Measurements from ENCODE around the gene HNRNPUL1. TPM values are rescaled to one million over a fixed set of nuclear protein-coding genes. Genes with fewer than 3 reads are reported as not detected.

The HNRNPUL1 gene
- total RNA-seq, 2 experiments from 2014 or later: 367 to 388 TPM

DNA sequence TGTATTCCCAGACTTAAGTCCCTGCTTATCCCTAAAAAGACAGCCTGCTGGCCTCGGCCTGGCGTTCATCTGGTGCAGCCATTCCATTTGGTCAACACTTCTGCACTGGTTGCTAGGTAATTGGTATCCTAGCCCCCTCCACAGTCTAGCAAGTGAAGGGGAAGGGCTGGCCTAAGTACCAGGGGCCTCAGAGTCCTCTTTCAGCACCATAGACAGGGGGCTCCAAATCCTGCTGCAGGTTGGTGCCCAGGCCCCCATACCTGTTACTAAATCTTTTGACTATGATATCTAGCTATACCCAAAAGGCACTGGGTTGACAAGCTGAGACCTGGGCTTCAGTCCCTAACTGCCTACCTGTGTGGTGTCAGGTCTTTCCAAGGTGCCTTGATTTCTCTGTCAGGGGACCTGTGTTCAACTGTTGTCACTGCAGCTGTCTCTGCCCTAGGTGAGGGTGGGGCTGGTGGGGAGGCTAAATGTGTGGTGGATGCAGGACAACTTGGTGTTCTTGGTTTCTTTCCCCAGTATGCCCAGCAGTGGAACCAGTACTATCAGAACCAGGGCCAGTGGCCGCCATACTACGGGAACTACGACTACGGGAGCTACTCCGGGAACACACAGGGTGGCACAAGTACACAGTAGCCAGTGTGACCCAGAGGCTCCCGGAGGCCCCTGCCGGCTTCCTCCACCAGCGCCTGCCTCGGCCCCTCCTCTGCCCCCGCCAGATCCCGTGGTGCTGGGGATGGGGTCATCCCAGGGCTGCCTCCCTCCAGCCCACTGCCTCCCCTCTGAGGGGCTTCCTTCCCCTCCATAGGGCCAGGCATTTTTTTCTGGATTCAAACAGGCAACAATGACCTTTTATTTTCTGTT is 42.0 kb downstream of the HNRNPUL1 start:
- intact Hi-C loops (cut with DNase I, micrococcal nuclease): loop anchor here (5.0 to 10.0 kb wide), 4 partner anchors 46 to 644 kb away; partner anchors contain the start of gene TGFB1 (in 1 of the 2)
- Mint-ChIP-seq H3K27ac (peak overlapping the region; percentile 97), H3K9me3 (no peaks in the 10 kb centered on the region), H3K36me3 (ENCODE audit: low read depth) (peaks cover 87% of the 10 kb centered on the region), H3K4me1 (ENCODE audit: low read depth) (peaks cover 95% of the 10 kb centered on the region), H3K27me3 (no peaks in the 10 kb centered on the region), H3K4me3 (peak overlapping the region; percentile 95)
- ChIA-PET POLR2A (interaction anchor here (1.3 to 12.9 kb wide), 8 partner anchors 10 to 643 kb away, joined by 4 to 314 read pairs (median 8); partner anchors contain the start of genes HNRNPUL1 and TGFB1), CTCF (interaction anchor here (1.2 to 5.0 kb wide), 6 partner anchors 8 to 102 kb away, joined by 3 to 43 read pairs (median 20); partner anchors contain the start of genes HNRNPUL1 and TGFB1)
- H3K27ac ChIP-seq (ENCODE audit: low read depth in 1 of 2, low read length in 2 of 2): peak overlapping the region; percentile 95 to 97
- ATAC-seq (ENCODE audit: poor library complexity) (no peak), DNase-seq (peak in 2 of 14 experiments; percentile 47 to 60)
- peaks cover 52% of the 10 kb centered on the region for H3K36me3 ChIP-seq (ENCODE audit: insufficient read depth, low read length)
- TF ChIP-seq, protein P1, sequence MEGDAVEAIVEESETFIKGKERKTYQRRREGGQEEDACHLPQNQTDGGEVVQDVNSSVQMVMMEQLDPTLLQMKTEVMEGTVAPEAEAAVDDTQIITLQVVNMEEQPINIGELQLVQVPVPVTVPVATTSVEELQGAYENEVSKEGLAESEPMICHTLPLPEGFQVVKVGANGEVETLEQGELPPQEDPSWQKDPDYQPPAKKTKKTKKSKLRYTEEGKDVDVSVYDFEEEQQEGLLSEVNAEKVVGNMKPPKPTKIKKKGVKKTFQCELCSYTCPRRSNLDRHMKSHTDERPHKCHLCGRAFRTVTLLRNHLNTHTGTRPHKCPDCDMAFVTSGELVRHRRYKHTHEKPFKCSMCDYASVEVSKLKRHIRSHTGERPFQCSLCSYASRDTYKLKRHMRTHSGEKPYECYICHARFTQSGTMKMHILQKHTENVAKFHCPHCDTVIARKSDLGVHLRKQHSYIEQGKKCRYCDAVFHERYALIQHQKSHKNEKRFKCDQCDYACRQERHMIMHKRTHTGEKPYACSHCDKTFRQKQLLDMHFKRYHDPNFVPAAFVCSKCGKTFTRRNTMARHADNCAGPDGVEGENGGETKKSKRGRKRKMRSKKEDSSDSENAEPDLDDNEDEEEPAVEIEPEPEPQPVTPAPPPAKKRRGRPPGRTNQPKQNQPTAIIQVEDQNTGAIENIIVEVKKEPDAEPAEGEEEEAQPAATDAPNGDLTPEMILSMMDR (IDR thresholded peaks at IDR 0.05): no peak
- H3K9me3 ChIP-seq (ENCODE audit: control insufficient read depth in 1 of 2, insufficient read depth in 1 of 2, low read length in 2 of 2): no peaks in the 10 kb centered on the region
- no peaks in the 10 kb centered on the region for H3K27me3 ChIP-seq (ENCODE audit: control insufficient read depth in 1 of 2, insufficient read depth in 2 of 2, low read length in 2 of 2)
- peak overlapping the region; percentile 46 for H3K4me3 ChIP-seq (ENCODE audit: low read length)
- peaks cover 96% of the 10 kb centered on the region for H3K4me1 ChIP-seq (ENCODE audit: insufficient read depth, low read length)

DNA sequence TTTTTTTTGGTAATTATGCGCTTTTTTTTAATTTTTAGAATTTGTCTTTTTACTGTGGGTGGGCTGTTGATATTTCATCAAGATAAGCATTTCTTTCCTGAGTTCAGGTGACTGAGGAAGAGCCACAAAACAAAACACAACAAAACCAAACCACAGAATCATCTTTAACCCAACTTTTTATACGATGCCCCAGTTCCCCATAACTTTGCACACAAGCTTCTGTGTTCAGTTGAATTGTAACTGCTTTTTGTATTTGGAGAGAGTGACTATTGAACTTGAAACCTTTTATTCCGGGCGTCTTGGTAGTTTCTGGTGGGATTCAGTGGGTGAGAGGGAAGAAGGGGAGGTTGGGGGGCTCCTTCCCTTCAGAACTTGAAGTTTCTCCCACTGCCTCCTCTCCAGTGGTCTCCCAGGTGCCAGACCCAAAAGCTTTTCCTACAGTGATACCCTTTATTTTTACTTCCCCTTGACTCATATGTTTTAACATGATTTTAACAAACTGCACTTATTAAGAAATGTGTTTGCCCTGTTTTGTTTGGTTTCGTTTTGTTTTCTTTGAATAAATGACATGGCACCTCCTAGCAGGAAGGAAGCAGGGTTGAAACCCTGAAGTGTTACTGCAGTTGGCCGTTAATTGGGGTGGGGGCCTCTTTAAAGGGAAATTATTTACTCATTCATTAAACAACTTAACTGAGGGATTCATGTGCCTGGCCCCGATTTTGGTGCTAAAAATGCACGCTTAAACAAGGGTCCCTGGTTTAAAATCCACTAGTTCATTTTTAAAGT is 43.1 kb downstream of the HNRNPUL1 start:
- Mint-ChIP-seq H3K27ac (peak overlapping the region; percentile 97), H3K4me3 (peak overlapping the region; percentile 95), H3K4me1 (ENCODE audit: low read depth) (peaks cover 94% of the 10 kb centered on the region), H3K36me3 (ENCODE audit: low read depth) (peaks cover 85% of the 10 kb centered on the region), H3K9me3 (no peaks in the 10 kb centered on the region), H3K27me3 (no peaks in the 10 kb centered on the region)
- TF ChIP-seq, protein P1 (IDR thresholded peaks at IDR 0.05): no peak
- Histone ChIP-seq H3K4me1 (ENCODE audit: insufficient read depth, low read length) (peaks cover 95% of the 10 kb centered on the region), H3K9me3 (ENCODE audit: control insufficient read depth in 1 of 2, insufficient read depth in 1 of 2, low read length in 2 of 2) (no peaks in the 10 kb centered on the region), H3K27me3 (ENCODE audit: control insufficient read depth in 1 of 2, insufficient read depth in 2 of 2, low read length in 2 of 2) (no peaks in the 10 kb centered on the region), H3K4me3 (ENCODE audit: low read length) (peak overlapping the region; percentile 46), H3K36me3 (ENCODE audit: insufficient read depth, low read length) (peaks cover 44% of the 10 kb centered on the region), H3K27ac (ENCODE audit: low read depth in 1 of 2, low read length in 2 of 2) (peak overlapping the region; percentile 95 to 97)
- CTCF ChIA-PET: interaction anchor here (1.2 to 5.0 kb wide), 7 partner anchors 9 to 103 kb away, joined by 3 to 43 read pairs (median 20); partner anchors contain the start of genes HNRNPUL1 and TGFB1
- ATAC-seq (ENCODE audit: poor library complexity) (peak; percentile 6), DNase-seq (peak in 4 of 14 experiments; percentile 35 to 80 (median 78))
- intact Hi-C loops (cut with DNase I, micrococcal nuclease): loop anchor here (1.0 to 10.0 kb wide), 6 partner anchors 44 to 645 kb away; partner anchors contain the start of gene TGFB1 (in 1 of the 2)
- POLR2A ChIA-PET: interaction anchor here (0.6 to 12.9 kb wide), 12 partner anchors 9 to 644 kb away, joined by 3 to 314 read pairs (median 8); partner anchors contain the start of genes B9D2, HNRNPUL1 and TGFB1

Data from CD4-positive, alpha-beta T cell (primary cell).